ENCODE data around the gene NDUFAF2.

NDUFAF2 gene

DNA sequence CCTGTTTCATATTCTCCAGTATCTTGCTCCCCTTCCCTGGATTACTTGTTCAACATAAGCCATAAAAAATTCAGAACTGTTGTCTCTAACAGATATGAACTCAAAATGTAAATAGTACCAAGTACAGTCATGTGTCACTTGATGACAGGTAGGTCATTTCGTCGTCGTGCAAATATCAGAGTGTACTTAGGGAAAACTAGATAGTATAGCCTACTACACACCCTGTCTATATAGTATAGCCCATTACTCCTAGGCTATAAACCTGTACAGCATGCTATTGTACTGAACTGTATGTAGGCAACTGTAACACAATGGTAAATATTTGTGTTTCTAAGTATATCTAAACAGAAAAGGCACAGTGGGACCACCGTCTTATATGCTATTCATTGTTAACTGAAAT is 178.1 kb downstream of the NDUFAF2 start (continued):
- TF ChIP-seq SALL2 (tag by site-specific recombination; IDR thresholded peaks at IDR 0.05; ENCODE audit: borderline replicate concordance) (no peak), ZNF776 (tag by site-specific recombination; IDR thresholded peaks at IDR 0.05; ENCODE audit: borderline replicate concordance) (no peak)

DNA sequence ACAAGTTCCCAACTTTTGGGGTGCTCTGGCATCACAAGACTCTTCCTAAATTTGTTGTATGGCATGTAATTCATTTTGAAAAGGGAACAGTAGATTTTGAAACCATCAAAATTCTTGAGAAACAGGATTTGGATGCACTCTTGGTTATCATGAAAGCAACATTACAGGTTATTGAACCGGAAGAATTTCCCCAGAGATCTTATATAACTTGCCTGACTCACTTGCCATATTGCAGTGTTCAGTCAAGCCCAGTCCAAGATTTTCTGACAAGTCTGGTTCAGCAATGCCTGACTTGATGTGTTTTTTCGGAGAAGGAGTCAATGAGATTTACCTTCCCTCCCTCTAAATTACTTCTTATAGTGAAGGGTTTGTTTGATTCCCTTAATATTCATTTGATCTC is 185.3 kb downstream of the NDUFAF2 start:
- TF ChIP-seq, protein P1, sequence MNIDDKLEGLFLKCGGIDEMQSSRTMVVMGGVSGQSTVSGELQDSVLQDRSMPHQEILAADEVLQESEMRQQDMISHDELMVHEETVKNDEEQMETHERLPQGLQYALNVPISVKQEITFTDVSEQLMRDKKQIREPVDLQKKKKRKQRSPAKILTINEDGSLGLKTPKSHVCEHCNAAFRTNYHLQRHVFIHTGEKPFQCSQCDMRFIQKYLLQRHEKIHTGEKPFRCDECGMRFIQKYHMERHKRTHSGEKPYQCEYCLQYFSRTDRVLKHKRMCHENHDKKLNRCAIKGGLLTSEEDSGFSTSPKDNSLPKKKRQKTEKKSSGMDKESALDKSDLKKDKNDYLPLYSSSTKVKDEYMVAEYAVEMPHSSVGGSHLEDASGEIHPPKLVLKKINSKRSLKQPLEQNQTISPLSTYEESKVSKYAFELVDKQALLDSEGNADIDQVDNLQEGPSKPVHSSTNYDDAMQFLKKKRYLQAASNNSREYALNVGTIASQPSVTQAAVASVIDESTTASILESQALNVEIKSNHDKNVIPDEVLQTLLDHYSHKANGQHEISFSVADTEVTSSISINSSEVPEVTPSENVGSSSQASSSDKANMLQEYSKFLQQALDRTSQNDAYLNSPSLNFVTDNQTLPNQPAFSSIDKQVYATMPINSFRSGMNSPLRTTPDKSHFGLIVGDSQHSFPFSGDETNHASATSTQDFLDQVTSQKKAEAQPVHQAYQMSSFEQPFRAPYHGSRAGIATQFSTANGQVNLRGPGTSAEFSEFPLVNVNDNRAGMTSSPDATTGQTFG (tag by site-specific recombination; IDR thresholded peaks at IDR 0.05; ENCODE audit: borderline replicate concordance): no peak
- no peak for TF ChIP-seq ZNF600 (tag by site-specific recombination; IDR thresholded peaks at IDR 0.05)
- TF ChIP-seq MEIS1 (CRISPR knock-in tag; IDR thresholded peaks at IDR 0.05; ENCODE audit: borderline replicate concordance): no peak
- TF ChIP-seq SP7 (tag by site-specific recombination; IDR thresholded peaks at IDR 0.05): no peak
- TF ChIP-seq ZFP41 (tag by site-specific recombination; IDR thresholded peaks at IDR 0.05; ENCODE audit: borderline replicate concordance): no peak
- TF ChIP-seq EGR2 (tag by site-specific recombination; IDR thresholded peaks at IDR 0.05; ENCODE audit: low read depth): no peak
- no peak for TF ChIP-seq ZNF660 (tag by site-specific recombination; IDR thresholded peaks at IDR 0.05)
- TF ChIP-seq ZNF776 (tag by site-specific recombination; IDR thresholded peaks at IDR 0.05; ENCODE audit: borderline replicate concordance): no peak
- no peak for TF ChIP-seq ZFP69B (tag by site-specific recombination; IDR thresholded peaks at IDR 0.05)
- no peak for TF ChIP-seq ZNF354C (tag by site-specific recombination; IDR thresholded peaks at IDR 0.05; ENCODE audit: borderline replicate concordance, low read depth)
- TF ChIP-seq, protein P2, sequence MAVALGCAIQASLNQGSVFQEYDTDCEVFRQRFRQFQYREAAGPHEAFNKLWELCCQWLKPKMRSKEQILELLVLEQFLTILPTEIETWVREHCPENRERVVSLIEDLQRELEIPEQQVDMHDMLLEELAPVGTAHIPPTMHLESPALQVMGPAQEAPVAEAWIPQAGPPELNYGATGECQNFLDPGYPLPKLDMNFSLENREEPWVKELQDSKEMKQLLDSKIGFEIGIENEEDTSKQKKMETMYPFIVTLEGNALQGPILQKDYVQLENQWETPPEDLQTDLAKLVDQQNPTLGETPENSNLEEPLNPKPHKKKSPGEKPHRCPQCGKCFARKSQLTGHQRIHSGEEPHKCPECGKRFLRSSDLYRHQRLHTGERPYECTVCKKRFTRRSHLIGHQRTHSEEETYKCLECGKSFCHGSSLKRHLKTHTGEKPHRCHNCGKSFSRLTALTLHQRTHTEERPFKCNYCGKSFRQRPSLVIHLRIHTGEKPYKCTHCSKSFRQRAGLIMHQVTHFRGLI (tag by site-specific recombination; IDR thresholded peaks at IDR 0.05): no peak
- no peak for TF ChIP-seq ZNF624 (tag by site-specific recombination; IDR thresholded peaks at IDR 0.05)
- TF ChIP-seq ZNF132 (tag by site-specific recombination; IDR thresholded peaks at IDR 0.05; ENCODE audit: borderline replicate concordance): no peak
- TF ChIP-seq ZNF48 (tag by site-specific recombination; IDR thresholded peaks at IDR 0.05): no peak
- TF ChIP-seq ZNF768 (tag by site-specific recombination; IDR thresholded peaks at IDR 0.05): no peak
- no peak for TF ChIP-seq ZNF561 (tag by site-specific recombination; IDR thresholded peaks at IDR 0.05; ENCODE audit: borderline replicate concordance)
- no peak for TF ChIP-seq KLF9 (tag by site-specific recombination; IDR thresholded peaks at IDR 0.05; ENCODE audit: low read depth)
- no peak for TF ChIP-seq ZBTB20 (tag by site-specific recombination; IDR thresholded peaks at IDR 0.05)
- no peak for TF ChIP-seq GLIS2 (tag by site-specific recombination; IDR thresholded peaks at IDR 0.05)
- TF ChIP-seq ZNF157 (tag by site-specific recombination; IDR thresholded peaks at IDR 0.05): no peak
- H3K4me3 ChIP-seq (ENCODE audit: low read depth, low read length): no peak overlapping the region
- POLR2A ChIA-PET: no interaction called here
- no peaks in the 10 kb centered on the region for H3K4me1 ChIP-seq (ENCODE audit: control insufficient read depth, insufficient read depth, low read length)
- H3K36me3 ChIP-seq (ENCODE audit: control insufficient read depth in 2 of 2, insufficient read depth in 1 of 2, low read length in 2 of 2): no peaks in the 10 kb centered on the region
- CTCF ChIA-PET: no interaction called here
- no peaks in the 10 kb centered on the region for H3K9me3 ChIP-seq (ENCODE audit: control insufficient read depth, insufficient read depth, low read depth, low read length)
- no peak overlapping the region for H3K27ac ChIP-seq (ENCODE audit: extremely low read depth, low read depth, low read length)

DNA sequence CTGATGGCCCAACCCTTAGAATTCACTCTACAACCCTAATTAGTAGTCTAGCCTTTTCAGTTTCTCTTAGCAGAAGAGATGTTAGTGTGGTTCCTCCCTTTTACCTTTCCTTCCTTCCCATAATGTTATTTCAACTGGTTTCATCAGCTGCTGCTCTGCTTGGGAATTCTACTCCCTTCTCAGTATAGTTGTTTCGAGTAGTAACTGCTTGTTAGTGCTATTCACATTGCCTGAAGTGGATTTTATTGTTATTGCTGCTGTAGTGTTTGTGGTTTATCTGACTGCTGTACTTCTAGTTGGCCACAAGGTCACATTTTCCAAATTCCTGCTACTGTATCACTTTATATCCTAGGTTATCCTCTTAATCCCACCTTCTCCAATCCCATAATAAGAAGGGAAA is 187.6 kb downstream of the NDUFAF2 start:
- TF ChIP-seq, protein P3, sequence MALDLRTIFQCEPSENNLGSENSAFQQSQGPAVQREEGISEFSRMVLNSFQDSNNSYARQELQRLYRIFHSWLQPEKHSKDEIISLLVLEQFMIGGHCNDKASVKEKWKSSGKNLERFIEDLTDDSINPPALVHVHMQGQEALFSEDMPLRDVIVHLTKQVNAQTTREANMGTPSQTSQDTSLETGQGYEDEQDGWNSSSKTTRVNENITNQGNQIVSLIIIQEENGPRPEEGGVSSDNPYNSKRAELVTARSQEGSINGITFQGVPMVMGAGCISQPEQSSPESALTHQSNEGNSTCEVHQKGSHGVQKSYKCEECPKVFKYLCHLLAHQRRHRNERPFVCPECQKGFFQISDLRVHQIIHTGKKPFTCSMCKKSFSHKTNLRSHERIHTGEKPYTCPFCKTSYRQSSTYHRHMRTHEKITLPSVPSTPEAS (tag by site-specific recombination; IDR thresholded peaks at IDR 0.05): no peak
- peak; percentile 13; the same call in 1 of the 2 replicates for TF ChIP-seq OSR2 (tag by site-specific recombination; IDR thresholded peaks at IDR 0.05)
- Histone ChIP-seq H3K9me3 (ENCODE audit: control insufficient read depth, insufficient read depth, low read depth, low read length) (no peaks in the 10 kb centered on the region), H3K4me1 (ENCODE audit: control insufficient read depth, insufficient read depth, low read length) (no peaks in the 10 kb centered on the region), H3K36me3 (ENCODE audit: control insufficient read depth in 2 of 2, insufficient read depth in 1 of 2, low read length in 2 of 2) (no peaks in the 10 kb centered on the region), H3K4me3 (ENCODE audit: low read depth, low read length) (no peak overlapping the region), H3K27ac (ENCODE audit: extremely low read depth, low read depth, low read length) (no peak overlapping the region)
- ChIA-PET POLR2A (no interaction called here), CTCF (interaction anchor here (1.1 kb wide), 1 partner anchor 9 kb away, joined by 4 read pairs; no protein-coding TSS in a partner anchor)

All from HEK293 (cell line).